Activated B cell treated with CpG ODN at 0.5 μM for 24 hours (primary cell): ENCODE data around the gene CRNN. TPM values are rescaled to one million over a fixed set of nuclear protein-coding genes. Genes with fewer than 3 reads are reported as not detected.

Source experiments
- ATAC-seq: fragments of 200-7000 bp; cut with Tn5 transposase; one replicate; pipeline ENCODE4 v1.10.0; 2021; ENCODE audit warnings: low read depth, mild to moderate bottlenecking, moderate library complexity
- CTCF ChIA-PET: fragments of 350-600 bp; sonication (Branson Sonifier 250); formaldehyde crosslinking; loops from one replicate; lab custom pipeline; 2021; ENCODE audit warnings: antibody characterized with exemption; lab: Charles Lee
- POLR2A ChIA-PET: fragments of 350-600 bp; sonication (Branson Sonifier 250); formaldehyde crosslinking; loops from one replicate; lab custom pipeline; 2021; ENCODE audit warnings: antibody characterized with exemption; lab: Charles Lee
- DNase-seq: peaks from one replicate; pipeline ENCODE4 v3.0.0; 2022
- H3K27ac Mint-ChIP-seq: one replicate; pipeline ENCODE4 v1.8.0; 2020; ENCODE audit warnings: mixed read lengths
- H3K27me3 Mint-ChIP-seq: one replicate; pipeline ENCODE4 v1.8.0; 2021; ENCODE audit warnings: mixed read lengths
- H3K36me3 Mint-ChIP-seq: one replicate; pipeline ENCODE4 v1.8.0; 2021; ENCODE audit warnings: low read depth, mixed read lengths
- H3K4me1 Mint-ChIP-seq: one replicate; pipeline ENCODE4 v1.8.0; 2021; ENCODE audit warnings: mixed read lengths
- H3K4me3 Mint-ChIP-seq: one replicate; pipeline ENCODE4 v1.8.0; 2020; ENCODE audit warnings: mild to moderate bottlenecking, mixed read lengths
- H3K9me3 Mint-ChIP-seq: one replicate; pipeline ENCODE4 v1.8.0; 2020; ENCODE audit warnings: mixed read lengths
- intact Hi-C: fragments of 100-400 bp; cut with micrococcal nuclease; formaldehyde crosslinking; loops from one replicate; pipeline ENCODE4 v1.15.1; 2024
- total RNA-seq: library from RNA; stranded (reverse); gene quantifications from 2 replicates; pipeline ENCODE4 v1.2.3, GENCODE V29; 2022
- TF ChIP-seq, protein P1 (sequence below): fragments of 200-600 bp; IDR thresholded peaks from one replicate; pipeline ENCODE4 v1.8.0; 2022; ENCODE audit warnings: antibody characterized with exemption, mild to moderate bottlenecking

The CRNN gene
- total RNA-seq, 1 donor from 2014 or later = not detected

DNA sequence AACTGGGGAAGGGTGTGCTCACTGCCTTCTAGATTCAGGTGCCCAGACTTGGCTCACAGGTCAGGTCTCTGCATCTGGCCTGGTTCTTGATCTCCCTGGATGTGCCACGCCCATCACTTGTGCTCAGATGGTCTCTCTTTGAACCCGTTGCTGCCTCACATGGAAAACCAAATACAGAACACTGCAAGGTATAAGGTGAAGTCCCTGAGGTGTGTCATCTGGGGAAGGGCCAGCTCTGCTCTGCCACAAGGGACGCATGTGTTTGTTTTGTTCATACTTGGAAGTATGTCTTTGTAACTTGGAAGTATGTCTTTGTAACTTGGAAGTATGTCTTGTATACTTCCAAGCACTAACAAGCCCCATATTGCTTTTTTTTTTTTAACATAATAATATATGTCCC lies 13.4 kb upstream of the CRNN start:
- ChIA-PET CTCF (no interaction called here), POLR2A (no interaction called here)
- Mint-ChIP-seq H3K36me3 (no peaks in the 10 kb centered on the region), H3K4me3 (no peak overlapping the region), H3K4me1 (no peaks in the 10 kb centered on the region), H3K27me3 (no peaks in the 10 kb centered on the region), H3K9me3 (peaks cover 13% of the 10 kb centered on the region), H3K27ac (no peak overlapping the region)
- no peak for DNase-seq
- intact Hi-C loops = no loop called here
- ATAC-seq = no peak
- TF ChIP-seq, protein P1, sequence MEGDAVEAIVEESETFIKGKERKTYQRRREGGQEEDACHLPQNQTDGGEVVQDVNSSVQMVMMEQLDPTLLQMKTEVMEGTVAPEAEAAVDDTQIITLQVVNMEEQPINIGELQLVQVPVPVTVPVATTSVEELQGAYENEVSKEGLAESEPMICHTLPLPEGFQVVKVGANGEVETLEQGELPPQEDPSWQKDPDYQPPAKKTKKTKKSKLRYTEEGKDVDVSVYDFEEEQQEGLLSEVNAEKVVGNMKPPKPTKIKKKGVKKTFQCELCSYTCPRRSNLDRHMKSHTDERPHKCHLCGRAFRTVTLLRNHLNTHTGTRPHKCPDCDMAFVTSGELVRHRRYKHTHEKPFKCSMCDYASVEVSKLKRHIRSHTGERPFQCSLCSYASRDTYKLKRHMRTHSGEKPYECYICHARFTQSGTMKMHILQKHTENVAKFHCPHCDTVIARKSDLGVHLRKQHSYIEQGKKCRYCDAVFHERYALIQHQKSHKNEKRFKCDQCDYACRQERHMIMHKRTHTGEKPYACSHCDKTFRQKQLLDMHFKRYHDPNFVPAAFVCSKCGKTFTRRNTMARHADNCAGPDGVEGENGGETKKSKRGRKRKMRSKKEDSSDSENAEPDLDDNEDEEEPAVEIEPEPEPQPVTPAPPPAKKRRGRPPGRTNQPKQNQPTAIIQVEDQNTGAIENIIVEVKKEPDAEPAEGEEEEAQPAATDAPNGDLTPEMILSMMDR = no peak

DNA sequence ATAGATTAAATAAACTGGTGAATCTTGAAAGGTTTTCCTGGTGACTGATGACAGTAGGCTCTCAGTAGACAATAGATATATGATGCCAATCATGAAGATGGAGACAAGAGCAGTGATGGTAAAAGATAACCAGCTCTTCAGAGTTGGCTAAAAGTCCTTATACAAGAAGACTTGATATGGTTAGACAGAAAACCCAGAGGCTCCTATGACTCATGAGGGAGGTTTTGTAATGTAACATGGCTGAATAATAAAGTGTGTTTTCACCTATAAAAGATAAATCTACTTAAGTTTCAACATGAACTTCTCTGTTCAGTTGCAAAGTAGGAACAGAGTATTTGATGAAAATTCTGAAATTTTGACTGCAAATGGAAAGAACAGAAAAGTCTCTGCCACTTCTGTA lies 12.7 kb upstream of the CRNN start:
- H3K36me3 Mint-ChIP-seq = no peaks in the 10 kb centered on the region
- no peaks in the 10 kb centered on the region for H3K27me3 Mint-ChIP-seq
- H3K4me1 Mint-ChIP-seq = no peaks in the 10 kb centered on the region
- H3K27ac Mint-ChIP-seq = no peak overlapping the region
- no peak overlapping the region for H3K4me3 Mint-ChIP-seq
- DNase-seq (no peak), ATAC-seq (no peak)
- peaks cover 13% of the 10 kb centered on the region for H3K9me3 Mint-ChIP-seq
- intact Hi-C loops = no loop called here
- ChIA-PET CTCF (no interaction called here), POLR2A (no interaction called here)
- TF ChIP-seq, protein P1 = no peak

DNA sequence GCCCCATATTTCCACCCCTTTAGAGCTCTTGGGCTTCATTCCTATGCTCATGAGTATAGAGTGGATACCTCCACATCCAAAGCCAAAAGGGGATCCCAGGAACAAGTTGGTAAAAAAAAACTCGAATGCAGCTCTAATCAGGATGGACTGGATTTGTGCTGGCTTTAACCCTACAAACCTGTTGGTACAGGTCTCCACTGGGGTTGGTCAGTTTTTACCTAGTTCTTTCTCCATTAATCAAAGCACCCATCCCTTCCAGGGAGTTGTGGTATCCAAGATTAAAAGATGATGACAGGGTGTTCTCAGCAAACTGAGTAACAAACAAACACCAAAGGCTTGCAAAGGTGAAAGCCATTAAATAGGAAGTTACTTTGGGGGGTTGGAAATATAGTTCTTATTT lies 5.9 kb upstream of the CRNN start:
- intact Hi-C loops = no loop called here
- ChIA-PET CTCF (no interaction called here), POLR2A (no interaction called here)
- no peak for ATAC-seq
- Mint-ChIP-seq H3K27me3 (peaks cover 17% of the 10 kb centered on the region), H3K27ac (no peak overlapping the region), H3K36me3 (no peaks in the 10 kb centered on the region), H3K9me3 (peaks cover 16% of the 10 kb centered on the region), H3K4me1 (no peaks in the 10 kb centered on the region), H3K4me3 (no peak overlapping the region)
- TF ChIP-seq, protein P1 = no peak
- no peak for DNase-seq

DNA sequence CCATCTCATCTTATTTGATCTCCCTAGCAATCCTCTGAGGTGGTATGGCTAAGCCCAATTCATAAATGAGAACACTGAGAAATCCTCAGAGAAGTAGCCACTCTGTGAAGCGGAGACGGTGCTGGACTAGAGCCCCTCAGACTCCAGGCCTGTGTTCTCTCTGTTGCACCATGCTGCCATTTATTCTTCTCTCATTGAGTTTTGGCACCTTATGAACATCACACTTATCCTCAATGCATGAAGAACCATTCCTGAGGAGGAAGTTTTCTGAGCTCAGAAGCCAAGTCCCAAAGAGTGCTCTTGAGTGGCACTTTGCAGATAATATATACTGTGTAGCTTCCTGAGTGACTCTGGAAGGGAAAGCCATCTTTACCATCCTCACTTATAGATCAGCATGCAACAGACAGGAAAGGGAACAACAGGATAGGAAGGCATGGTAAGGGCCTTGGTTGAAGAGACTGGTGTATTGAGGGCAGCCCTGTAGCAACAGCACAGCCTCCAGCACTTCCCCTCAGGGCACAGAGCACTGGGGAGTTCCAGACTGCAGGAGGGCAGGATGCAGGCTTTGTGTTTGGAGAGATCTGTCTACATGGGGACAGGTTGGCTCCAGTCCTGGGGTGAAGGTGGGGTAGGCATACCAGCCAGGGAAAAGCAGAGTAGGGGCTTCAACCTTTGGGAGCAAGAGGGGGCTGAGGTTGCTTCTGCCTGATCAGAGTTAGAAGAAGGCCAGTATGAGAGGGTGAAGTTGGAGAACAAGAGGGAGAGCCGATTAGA lies 1.6 kb upstream of the CRNN start:
- Mint-ChIP-seq H3K4me1 (no peaks in the 10 kb centered on the region), H3K27ac (no peak overlapping the region), H3K27me3 (peaks cover 19% of the 10 kb centered on the region), H3K9me3 (no peaks in the 10 kb centered on the region), H3K4me3 (no peak overlapping the region), H3K36me3 (no peaks in the 10 kb centered on the region)
- TF ChIP-seq, protein P1 = no peak
- no peak for DNase-seq
- CTCF ChIA-PET = no interaction called here
- POLR2A ChIA-PET = no interaction called here
- intact Hi-C loops = no loop called here
- ATAC-seq = no peak

DNA sequence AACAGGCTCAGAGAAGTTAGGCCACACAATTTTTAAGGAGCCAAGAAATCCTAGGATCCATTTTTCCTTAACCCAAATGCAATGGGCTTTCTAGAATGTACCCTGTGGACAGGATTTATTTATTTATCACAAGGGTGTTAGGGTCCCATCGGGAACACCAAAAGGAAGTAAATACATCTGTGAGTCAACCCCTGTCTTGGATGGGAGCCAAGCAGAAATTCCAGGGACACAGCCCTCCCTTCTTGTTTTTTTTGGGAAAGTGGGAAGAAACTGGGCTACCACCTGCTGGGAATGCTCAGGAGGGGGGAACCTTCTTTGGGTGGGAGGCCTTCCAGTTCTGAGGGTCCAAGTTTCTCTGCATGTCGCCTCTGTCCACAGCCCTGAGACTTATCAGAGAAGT lies 1.3 kb downstream of the CRNN start:
- peaks cover 31% of the 10 kb centered on the region for H3K27me3 Mint-ChIP-seq
- CTCF ChIA-PET = interaction anchor here (1.1 kb wide), 1 partner anchor 46 kb away, joined by 3 read pairs; no protein-coding TSS in a partner anchor
- H3K4me1 Mint-ChIP-seq = no peaks in the 10 kb centered on the region
- H3K4me3 Mint-ChIP-seq = no peak overlapping the region
- H3K9me3 Mint-ChIP-seq = no peaks in the 10 kb centered on the region
- DNase-seq (no peak), ATAC-seq (no peak)
- intact Hi-C loops = no loop called here
- H3K27ac Mint-ChIP-seq = no peak overlapping the region
- TF ChIP-seq, protein P1 = no peak
- POLR2A ChIA-PET = no interaction called here
- H3K36me3 Mint-ChIP-seq = no peaks in the 10 kb centered on the region
